NB4 (cell line): ENCODE results near the gene ATRN.

Source experiments
- DNase-seq: peaks from one replicate; pipeline ENCODE4 v3.0.0; 2010; ENCODE audit warnings: low read depth
- H3K4me3 ChIP-seq: one replicate; pipeline ENCODE4 v1.5.1; 2011; ENCODE audit warnings: mild to moderate bottlenecking, low read depth, low read length, moderate library complexity
- MAX ChIP-seq: IDR thresholded peaks from 2 replicates; pipeline ENCODE4 v1.6.1; 2011; ENCODE audit warnings: low read depth, low read length
- MYC ChIP-seq: IDR thresholded peaks from 2 replicates; pipeline ENCODE4 v1.6.1; 2011; ENCODE audit warnings: low read depth, low read length
- POLR2A ChIP-seq: IDR thresholded peaks from 2 replicates; pipeline ENCODE4 v1.6.1; 2011; ENCODE audit warnings: mild to moderate bottlenecking; ENCODE audit not compliant: insufficient read length; ENCODE audit errors: extremely low read depth
- TF ChIP-seq, protein P1 (sequence below): IDR thresholded peaks from one replicate; pipeline ENCODE4 v1.5.1; 2012; ENCODE audit warnings: low read depth, low read length

Gene ATRN

DNA sequence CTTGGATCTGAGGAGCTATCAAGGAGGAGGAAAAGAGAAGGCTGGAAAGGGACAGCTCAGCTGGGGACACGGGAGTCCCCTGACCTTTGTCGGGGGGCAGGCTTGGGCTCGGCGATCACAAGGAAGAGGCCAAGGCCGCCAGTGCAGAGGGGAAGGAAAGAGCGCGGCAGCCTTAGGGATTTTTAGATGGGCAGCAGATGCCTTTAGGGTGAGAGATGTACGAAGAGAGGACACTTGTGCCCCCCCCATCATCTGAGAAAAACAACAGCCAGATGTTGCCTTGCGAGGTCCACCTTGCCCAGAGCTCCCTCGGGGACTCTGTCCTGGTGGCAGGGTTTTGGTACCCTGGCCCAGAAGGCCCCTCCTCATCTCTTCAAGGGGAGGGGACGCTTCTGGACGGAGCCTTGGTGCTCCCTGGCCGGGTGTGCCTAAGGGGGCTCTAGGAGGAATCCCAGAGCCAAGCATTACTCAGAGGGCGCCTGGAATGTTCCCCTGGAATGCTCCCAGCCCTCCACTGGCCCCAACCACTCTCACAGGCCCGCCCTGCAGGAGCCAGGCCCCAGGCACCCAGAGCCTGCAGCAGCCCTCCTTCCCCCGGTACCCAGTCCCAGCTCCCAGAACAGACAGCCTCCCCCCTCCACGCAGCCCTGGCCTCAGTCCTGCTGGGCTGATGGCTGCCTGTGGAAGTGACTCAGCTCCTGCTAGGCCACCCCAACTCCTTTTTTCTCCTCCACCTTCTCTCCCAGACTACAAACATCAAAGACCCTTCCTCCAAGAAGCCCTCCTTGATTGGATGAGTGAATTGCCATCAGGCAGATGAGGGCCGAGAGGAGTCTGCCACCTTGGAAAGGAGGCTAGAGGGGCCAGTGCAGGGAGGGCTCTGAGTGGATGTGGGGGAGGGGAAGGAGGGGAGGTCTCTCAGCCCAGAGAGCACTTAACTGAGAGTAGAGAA, 209.2 kb downstream of the ATRN start:
- H3K4me3 ChIP-seq: no peak overlapping the region
- DNase-seq: no peak
- TF ChIP-seq MAX (no peak), MYC (no peak), POLR2A (no peak)
- TF ChIP-seq, protein P1, sequence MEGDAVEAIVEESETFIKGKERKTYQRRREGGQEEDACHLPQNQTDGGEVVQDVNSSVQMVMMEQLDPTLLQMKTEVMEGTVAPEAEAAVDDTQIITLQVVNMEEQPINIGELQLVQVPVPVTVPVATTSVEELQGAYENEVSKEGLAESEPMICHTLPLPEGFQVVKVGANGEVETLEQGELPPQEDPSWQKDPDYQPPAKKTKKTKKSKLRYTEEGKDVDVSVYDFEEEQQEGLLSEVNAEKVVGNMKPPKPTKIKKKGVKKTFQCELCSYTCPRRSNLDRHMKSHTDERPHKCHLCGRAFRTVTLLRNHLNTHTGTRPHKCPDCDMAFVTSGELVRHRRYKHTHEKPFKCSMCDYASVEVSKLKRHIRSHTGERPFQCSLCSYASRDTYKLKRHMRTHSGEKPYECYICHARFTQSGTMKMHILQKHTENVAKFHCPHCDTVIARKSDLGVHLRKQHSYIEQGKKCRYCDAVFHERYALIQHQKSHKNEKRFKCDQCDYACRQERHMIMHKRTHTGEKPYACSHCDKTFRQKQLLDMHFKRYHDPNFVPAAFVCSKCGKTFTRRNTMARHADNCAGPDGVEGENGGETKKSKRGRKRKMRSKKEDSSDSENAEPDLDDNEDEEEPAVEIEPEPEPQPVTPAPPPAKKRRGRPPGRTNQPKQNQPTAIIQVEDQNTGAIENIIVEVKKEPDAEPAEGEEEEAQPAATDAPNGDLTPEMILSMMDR: no peak

DNA sequence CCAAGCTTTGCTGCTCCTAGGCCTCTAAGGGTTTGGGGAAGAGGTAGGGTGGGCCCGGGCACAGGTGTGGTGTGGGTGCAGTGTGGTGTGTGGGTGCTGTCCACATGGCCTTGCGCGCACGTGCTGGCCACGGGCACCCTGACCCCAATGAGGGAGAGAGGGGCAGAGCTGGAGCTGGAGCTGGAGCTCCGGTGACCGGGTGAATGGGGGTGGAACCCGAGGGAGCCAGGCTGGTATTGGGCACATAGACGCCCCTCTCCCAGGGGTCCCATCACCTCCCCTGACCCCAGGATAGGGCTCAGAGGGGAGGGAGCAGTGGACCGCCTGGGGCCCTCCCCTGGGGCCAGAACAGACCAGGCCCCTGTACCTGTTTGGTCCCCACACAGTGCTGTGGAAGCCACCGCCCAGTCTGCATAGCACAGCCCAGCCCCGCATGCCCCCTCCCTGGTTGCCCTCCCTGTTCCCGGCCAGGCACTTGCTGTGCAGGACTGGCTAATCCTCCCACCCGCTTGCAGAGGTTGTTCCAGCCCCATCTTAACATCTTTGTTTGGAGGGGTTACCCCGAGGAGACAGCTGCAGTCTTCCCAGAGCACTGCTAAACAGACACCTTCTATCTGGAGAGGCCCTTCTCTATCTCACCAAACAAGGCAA, 210.0 kb downstream of the ATRN start:
- no peak overlapping the region for H3K4me3 ChIP-seq
- no peak for DNase-seq
- no peak for TF ChIP-seq POLR2A
- no peak for TF ChIP-seq MAX
- TF ChIP-seq, protein P1: no peak
- TF ChIP-seq MYC: no peak

DNA sequence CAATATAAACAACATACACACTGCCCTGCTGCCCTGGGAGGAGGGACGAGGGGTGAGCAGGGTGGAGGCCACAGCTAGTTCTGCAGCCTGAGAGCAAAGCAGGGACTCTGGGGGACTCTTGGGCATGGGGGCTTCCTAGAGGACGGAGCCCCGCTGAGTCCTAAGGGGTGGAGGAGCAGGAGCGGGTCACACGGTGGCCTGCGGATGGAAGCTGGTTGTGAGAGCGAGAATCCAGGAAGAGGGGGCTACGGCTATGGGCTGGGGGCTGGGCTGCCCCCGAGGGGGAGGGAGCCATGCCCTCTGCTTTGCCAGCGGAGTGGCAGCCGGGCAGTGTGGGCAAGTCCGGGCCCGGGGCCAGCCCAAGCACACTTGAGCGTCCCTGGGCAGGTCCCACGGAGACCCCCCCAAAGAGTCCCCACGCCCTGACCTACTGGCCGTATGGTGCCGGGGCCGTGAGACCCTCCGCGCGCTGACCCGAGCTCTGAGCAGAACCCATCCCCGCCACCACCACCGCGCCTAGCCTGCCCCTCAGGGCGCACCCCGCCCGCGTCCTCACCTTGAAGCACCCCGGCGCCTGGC, 210.6 kb downstream of the ATRN start:
- no peak overlapping the region for H3K4me3 ChIP-seq

DNA sequence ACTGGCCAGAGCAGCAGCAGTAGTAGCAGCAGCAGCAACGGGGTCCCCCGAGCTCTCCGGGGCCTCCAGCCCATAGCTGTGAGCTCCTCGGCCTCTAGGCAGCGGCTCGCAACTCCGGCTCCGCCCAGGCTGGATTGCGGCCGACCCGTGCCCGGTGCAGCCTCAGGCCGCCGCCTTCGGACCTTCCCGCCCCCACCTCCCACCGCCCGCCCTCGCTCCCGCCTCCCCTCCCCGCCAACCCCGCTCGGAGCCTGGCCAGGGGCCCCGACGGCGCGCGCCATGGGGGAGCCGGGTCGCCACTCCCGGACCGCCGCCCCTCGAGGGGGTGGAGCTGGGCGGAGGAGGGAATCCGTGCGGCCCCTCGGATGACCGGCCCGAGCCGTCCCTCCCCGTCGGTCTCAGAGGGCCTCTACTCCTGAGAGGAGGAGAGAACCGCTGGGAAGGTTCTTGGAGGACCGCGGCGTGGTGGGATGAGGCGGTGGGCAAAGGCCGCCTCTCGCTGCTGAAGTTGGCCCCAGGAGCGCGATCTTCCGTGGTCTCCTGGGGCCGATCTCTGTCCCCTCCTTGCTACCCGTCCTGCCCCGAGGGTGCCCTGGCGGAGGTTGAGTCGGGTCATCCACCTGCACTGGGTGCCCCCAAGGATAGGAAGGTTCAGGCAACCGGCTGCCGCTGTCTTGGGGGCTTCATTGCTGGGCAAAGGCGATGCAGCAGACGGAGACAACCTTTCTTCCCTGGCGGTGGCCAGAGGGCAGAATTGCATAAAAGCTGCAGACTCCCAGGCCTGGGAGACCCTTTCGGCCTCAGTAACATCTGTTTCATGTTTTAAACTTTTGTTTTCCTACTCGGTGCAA, 211.3 kb downstream of the ATRN start, which contains the start of gene ADAM33:
TSS of gene ADAM33 (minus strand) at position 80 of the 851 bp plus-strand sequence. CDS start at position 74, 6 bp downstream.
- no peak for TF ChIP-seq MAX
- no peak for TF ChIP-seq POLR2A
- TF ChIP-seq MYC: no peak
- TF ChIP-seq, protein P1: no peak
- no peak within 1 kb of the TSS for H3K4me3 ChIP-seq
- no peak for DNase-seq

More for the DNA sequence above, 210.6 kb downstream of the ATRN start:
- DNase-seq: no peak
- TF ChIP-seq MAX (no peak), MYC (no peak), POLR2A (no peak)
- TF ChIP-seq, protein P1: no peak

- TF ChIP-seq MAX (no peak), POLR2A (no peak), MYC (no peak)
- TF ChIP-seq, protein P1: no peak
Measured at GRCh38 chr20:3685341-3685740, 214.5 kb downstream of the ATRN start.

More at GRCh38 chr20:3685341-3685740, 214.5 kb downstream of the ATRN start:
- no peak overlapping the region for H3K4me3 ChIP-seq
- no peak for DNase-seq
